Measurements from ENCODE around the gene LBR. TPM values are rescaled to one million over a fixed set of nuclear protein-coding genes. Genes with fewer than 3 reads are reported as not detected.

Gene LBR
- total and polyA plus RNA-seq, 2 experiments from 2014 or later, result 50.6 to 91.3 TPM

DNA sequence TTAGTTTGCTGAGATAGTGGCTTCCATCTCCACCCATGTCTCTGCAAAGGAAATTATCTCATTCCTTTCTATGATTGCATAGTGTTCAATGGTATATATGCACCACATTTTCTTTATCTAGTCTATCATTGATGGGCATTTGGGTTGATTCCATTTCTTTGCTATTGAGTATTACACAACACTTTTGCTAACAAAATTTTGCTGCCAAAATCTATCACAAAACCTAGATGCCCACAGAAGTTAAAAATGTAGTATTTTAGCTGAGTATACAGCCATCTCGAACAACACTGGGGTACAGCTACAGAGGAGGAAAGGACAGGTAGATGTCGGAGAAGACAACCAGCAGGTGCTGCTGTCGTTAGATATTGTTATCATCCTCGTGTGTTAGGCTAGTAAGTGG is 67.7 kb downstream of the LBR start (continued):
- TF ChIP-seq EZH2phosphoT487 (IDR thresholded peaks at IDR 0.05; ENCODE audit: unreplicated experiment) (no peak), EZH2 (IDR thresholded peaks at IDR 0.05; ENCODE audit: low read depth, unreplicated experiment) (no peak), ZNF331 (CRISPR knock-in tag; IDR thresholded peaks at IDR 0.05; ENCODE audit: low read depth) (no peak), JUNB (IDR thresholded peaks at IDR 0.05; ENCODE audit: unreplicated experiment) (no peak)
- TF ChIP-seq, protein P1, sequence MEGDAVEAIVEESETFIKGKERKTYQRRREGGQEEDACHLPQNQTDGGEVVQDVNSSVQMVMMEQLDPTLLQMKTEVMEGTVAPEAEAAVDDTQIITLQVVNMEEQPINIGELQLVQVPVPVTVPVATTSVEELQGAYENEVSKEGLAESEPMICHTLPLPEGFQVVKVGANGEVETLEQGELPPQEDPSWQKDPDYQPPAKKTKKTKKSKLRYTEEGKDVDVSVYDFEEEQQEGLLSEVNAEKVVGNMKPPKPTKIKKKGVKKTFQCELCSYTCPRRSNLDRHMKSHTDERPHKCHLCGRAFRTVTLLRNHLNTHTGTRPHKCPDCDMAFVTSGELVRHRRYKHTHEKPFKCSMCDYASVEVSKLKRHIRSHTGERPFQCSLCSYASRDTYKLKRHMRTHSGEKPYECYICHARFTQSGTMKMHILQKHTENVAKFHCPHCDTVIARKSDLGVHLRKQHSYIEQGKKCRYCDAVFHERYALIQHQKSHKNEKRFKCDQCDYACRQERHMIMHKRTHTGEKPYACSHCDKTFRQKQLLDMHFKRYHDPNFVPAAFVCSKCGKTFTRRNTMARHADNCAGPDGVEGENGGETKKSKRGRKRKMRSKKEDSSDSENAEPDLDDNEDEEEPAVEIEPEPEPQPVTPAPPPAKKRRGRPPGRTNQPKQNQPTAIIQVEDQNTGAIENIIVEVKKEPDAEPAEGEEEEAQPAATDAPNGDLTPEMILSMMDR (conservative IDR thresholded peaks at IDR 0.05; ENCODE audit: low read depth in 2 of 2), result no peak

DNA sequence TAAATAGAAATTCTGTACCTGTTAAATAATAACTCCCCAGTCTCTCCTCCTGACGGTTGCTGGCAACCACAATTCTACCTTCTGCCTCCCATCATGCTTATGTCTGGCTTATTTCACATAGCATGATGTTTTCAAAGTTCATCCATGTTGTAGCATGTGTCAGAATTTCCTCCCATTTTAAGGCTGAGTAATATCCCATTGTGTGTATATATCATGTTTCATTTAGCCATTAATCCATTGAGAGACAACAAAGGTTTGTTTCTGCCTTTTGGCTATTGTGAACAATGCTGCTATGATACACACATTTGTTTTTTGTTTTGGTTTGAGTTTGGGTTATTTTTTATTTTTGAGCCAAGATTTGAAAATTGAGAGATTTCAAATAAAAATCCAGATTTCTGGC is 72.0 kb downstream of the LBR start:
- no peak overlapping the region for H3K27ac Mint-ChIP-seq
- H3K27me3 Mint-ChIP-seq (ENCODE audit: insufficient read depth, low read depth, poor library complexity), result no peaks in the 10 kb centered on the region
- Histone ChIP-seq H3K4me3 (no peak overlapping the region), H3K79me2 (replicated peaks; ENCODE audit: insufficient read depth) (no peaks in the 10 kb centered on the region), H3K4me2 (no peak overlapping the region), H3K27me3 (ENCODE audit: insufficient read depth) (no peaks in the 10 kb centered on the region), H3K36me3 (ENCODE audit: insufficient read depth) (no peaks in the 10 kb centered on the region), H3F3A (replicated peaks; ENCODE audit: low read depth) (no peaks in the 10 kb centered on the region), H4K20me1 (replicated peaks; ENCODE audit: insufficient read depth) (no peaks in the 10 kb centered on the region), H3K27ac (ENCODE audit: low read depth) (no peak overlapping the region), H3K4me1 (ENCODE audit: insufficient read depth) (no peaks in the 10 kb centered on the region), H2AFZ (no peak overlapping the region), H3K9me2 (ENCODE audit: insufficient read depth) (no peaks in the 10 kb centered on the region)
- ATAC-seq, result no peak
- no peaks in the 10 kb centered on the region for H3K9me3 Mint-ChIP-seq
- DNase-seq (ENCODE audit: low spot score), result no peak
- no peaks in the 10 kb centered on the region for H3K4me1 Mint-ChIP-seq
- H3K4me3 Mint-ChIP-seq, result no peak overlapping the region
- no peaks in the 10 kb centered on the region for H3K36me3 Mint-ChIP-seq (ENCODE audit: low read depth)
- TF ChIP-seq, protein P1 (conservative IDR thresholded peaks at IDR 0.05; ENCODE audit: low read depth in 2 of 2), result no peak
- TF ChIP-seq EZH2phosphoT487 (IDR thresholded peaks at IDR 0.05; ENCODE audit: unreplicated experiment) (no peak), ZNF462 (CRISPR knock-in tag; IDR thresholded peaks at IDR 0.05) (no peak), POLR2AphosphoS5 (IDR thresholded peaks at IDR 0.05; ENCODE audit: low read depth) (no peak), REST (IDR thresholded peaks at IDR 0.05; ENCODE audit: unreplicated experiment) (no peak), NANOG (IDR thresholded peaks at IDR 0.05; ENCODE audit: borderline replicate concordance) (no peak), ZNF114 (CRISPR knock-in tag; IDR thresholded peaks at IDR 0.05) (no peak), EZH2 (IDR thresholded peaks at IDR 0.05; ENCODE audit: low read depth, unreplicated experiment) (no peak), JUNB (IDR thresholded peaks at IDR 0.05; ENCODE audit: unreplicated experiment) (no peak), STAT1 (IDR thresholded peaks at IDR 0.05; ENCODE audit: unreplicated experiment) (no peak), ZNF331 (CRISPR knock-in tag; IDR thresholded peaks at IDR 0.05; ENCODE audit: low read depth) (no peak)

All from GM23338 (cell line).